MG63 (cell line): Measurements from ENCODE around the gene SCYGR8. TPM values are rescaled to one million over a fixed set of nuclear protein-coding genes. Genes with fewer than 3 reads are reported as not detected.
A peak's percentile ranks its signal among the peaks of the same experiment; 100 is the strongest.

Experiments used
- DNase-seq: peaks from one replicate; pipeline ENCODE4 v3.0.0-alpha.2; 2020
- H3K27me3 ChIP-seq: fragments of 250-450 bp; sonication (Bioruptor Pico); 2 replicates; pipeline ENCODE4 v1.5.1; 2020; ENCODE audit warnings: mild to moderate bottlenecking, moderate library complexity
- H3K36me3 ChIP-seq: fragments of 250-450 bp; sonication (Bioruptor Pico); 2 replicates; pipeline ENCODE4 v1.5.1; 2020; ENCODE audit warnings: mild to moderate bottlenecking, moderate library complexity
- H3K4me3 ChIP-seq: fragments of 250-450 bp; sonication (Bioruptor Pico); 2 replicates; pipeline ENCODE4 v1.5.1; 2020; ENCODE audit warnings: mild to moderate bottlenecking, moderate library complexity
- H3K9me3 ChIP-seq: fragments of 250-450 bp; sonication (Bioruptor Pico); 2 replicates; pipeline ENCODE4 v1.5.1; 2020; ENCODE audit warnings: mild to moderate bottlenecking, moderate library complexity
- total RNA-seq: library from RNA; depleted of rRNA; stranded (reverse); fragments of >200 nt; shearing (Covaris generic); gene quantifications from 2 replicates; pipeline ENCODE4 v1.2.3, GENCODE V29; 2014; ENCODE audit warnings: low replicate concordance; rRNA removed

The SCYGR8 gene
- total RNA-seq, 1 experiment from 2014 or later = not detected

DNA sequence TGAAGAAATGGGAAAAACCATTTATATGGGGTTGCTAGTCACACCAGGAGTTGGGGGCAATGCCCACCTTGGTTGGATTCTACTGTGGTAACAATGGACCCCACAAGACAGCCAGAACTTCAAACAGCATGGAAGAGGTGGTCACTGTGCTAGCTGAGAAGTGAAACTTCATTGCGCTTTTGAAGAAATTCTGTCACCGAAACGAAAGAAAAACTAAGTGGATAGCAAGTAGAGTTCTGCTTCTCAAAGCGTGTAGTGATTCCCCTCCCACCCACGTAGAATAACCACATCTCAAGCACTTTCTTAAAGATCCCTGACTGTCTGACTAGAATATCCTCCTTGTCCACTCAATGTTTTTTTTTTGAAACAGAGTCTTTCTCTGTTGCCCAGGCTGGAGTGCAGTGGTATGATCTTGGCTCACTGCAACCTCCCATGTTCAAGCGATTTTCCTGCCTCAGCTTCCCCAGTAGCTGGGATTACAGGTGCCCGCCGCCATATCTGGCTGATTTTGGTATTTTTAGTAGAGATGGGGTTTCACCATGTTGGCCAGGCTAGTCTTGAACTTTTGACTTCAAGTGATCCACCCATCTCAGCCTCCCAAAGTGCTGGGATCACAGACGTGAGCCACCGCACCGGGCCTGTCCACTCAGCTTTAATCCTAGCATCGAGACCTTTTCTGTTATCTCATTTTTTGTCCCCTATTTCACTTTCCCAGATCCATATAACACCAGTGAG, 37.9 kb downstream of the SCYGR8 start:
- DNase-seq = no peak
- H3K4me3 ChIP-seq = no peak overlapping the region
- no peaks in the 10 kb centered on the region for H3K27me3 ChIP-seq
- no peaks in the 10 kb centered on the region for H3K36me3 ChIP-seq
- no peaks in the 10 kb centered on the region for H3K9me3 ChIP-seq

- DNase-seq = no peak
- no peak overlapping the region for H3K4me3 ChIP-seq
- H3K27me3 ChIP-seq = no peaks in the 10 kb centered on the region
- no peaks in the 10 kb centered on the region; the same call in 1 of the 2 replicates for H3K9me3 ChIP-seq
- H3K36me3 ChIP-seq = no peaks in the 10 kb centered on the region
These were observed 39.6 kb downstream of the SCYGR8 start for GRCh38 chr2:227785293-227785692.

- peak; percentile 62 for DNase-seq
- H3K27me3 ChIP-seq = no peaks in the 10 kb centered on the region
- no peaks in the 10 kb centered on the region for H3K36me3 ChIP-seq
- no peaks in the 10 kb centered on the region; the same call in 1 of the 2 replicates for H3K9me3 ChIP-seq
- no peak overlapping the region for H3K4me3 ChIP-seq
These were observed 42.9 kb downstream of the SCYGR8 start for GRCh38 chr2:227788561-227789018.

- DNase-seq = no peak
- no peak overlapping the region for H3K4me3 ChIP-seq
- H3K36me3 ChIP-seq = no peaks in the 10 kb centered on the region
- no peaks in the 10 kb centered on the region; the same call in 1 of the 2 replicates for H3K9me3 ChIP-seq
- H3K27me3 ChIP-seq = no peaks in the 10 kb centered on the region
These were observed 44.1 kb downstream of the SCYGR8 start for GRCh38 chr2:227789803-227790202.

- Histone ChIP-seq H3K4me3 (no peak overlapping the region), H3K27me3 (no peaks in the 10 kb centered on the region), H3K9me3 (no peaks in the 10 kb centered on the region; the same call in 1 of the 2 replicates), H3K36me3 (no peaks in the 10 kb centered on the region)
- no peak for DNase-seq
These were observed 47.5 kb downstream of the SCYGR8 start for GRCh38 chr2:227793148-227793712.

Other genes starting within 250 kb of the SCYGR8 start
- gene SCYGR2, start 147.0 kb upstream of the SCYGR8 start, total RNA-seq = not detected in 2 replicates
- gene SCYGR3, start 131.1 kb upstream of the SCYGR8 start, total RNA-seq = not detected in 2 replicates
- gene SCYGR4, start 128.4 kb upstream of the SCYGR8 start, total RNA-seq = not detected in 2 replicates
- gene SCYGR5, start 79.1 kb upstream of the SCYGR8 start, total RNA-seq = not detected in 2 replicates
- gene SLC19A3, start 27.9 kb upstream of the SCYGR8 start, total RNA-seq = 1.2 and 1.6 TPM in 2 replicates
- gene SCYGR6, start 21.1 kb upstream of the SCYGR8 start, total RNA-seq = not detected in 2 replicates
- not detected in 2 replicates for gene SCYGR7, start 17.6 kb upstream of the SCYGR8 start, total RNA-seq
- gene CCL20, start 67.9 kb downstream of the SCYGR8 start, total RNA-seq = 1.5 TPM in 1 of 2 replicates, not detected in the other
- gene DAW1, start 125.7 kb downstream of the SCYGR8 start, total RNA-seq = 8.3 and 8.5 TPM in 2 replicates